Measurements from ENCODE around the gene FRG2.

GRCh38 chr4:189979196-189980047 is 47.6 kb downstream of the FRG2 start:
- no peak for TF ChIP-seq CTCF (IDR thresholded peaks at IDR 0.05; ENCODE audit: poor library complexity)
- TF ChIP-seq EZH2 (IDR thresholded peaks at IDR 0.05; ENCODE audit: borderline replicate concordance), result no peak
